ENCODE results near the gene HNRNPA2B1. TPM values are rescaled to one million over a fixed set of nuclear protein-coding genes. Genes with fewer than 3 reads are reported as not detected.
A peak's percentile ranks its signal among the peaks of the same experiment; 100 is the strongest.

Gene HNRNPA2B1
- total and polyA plus RNA-seq, 7 donors, result 323 to 688 (median 482) TPM

- ATAC-seq, result no peak
- Histone ChIP-seq H3K4me3 (no peak overlapping the region), H3K27ac (no peak overlapping the region), H3K36me3 (ENCODE audit: insufficient read depth in 1 of 2, low read depth in 1 of 2) (no peaks in the 10 kb centered on the region), H3K4me1 (no peaks in the 10 kb centered on the region), H3K9me3 (no peaks in the 10 kb centered on the region), H3K27me3 (ENCODE audit: insufficient read depth in 3 of 3, low read length in 2 of 3) (peaks cover 0 to 3% (median 0%) of the 10 kb centered on the region in 3 donors)
- 89% methylated on average over 2 of the region's 2 CpGs for WGBS, 3 donors
- intact Hi-C loops (cut with DNase I), result no loop called here
- no peak for DNase-seq
- no peak for TF ChIP-seq CTCF (IDR thresholded peaks at IDR 0.05)
Observed at GRCh38 chr7:26160896-26161295, 39.6 kb downstream of the HNRNPA2B1 start.

- no peak for TF ChIP-seq CTCF (IDR thresholded peaks at IDR 0.05)
- no peaks in the 10 kb centered on the region for H3K4me1 ChIP-seq
Observed at GRCh38 chr7:26159243-26159642, 41.3 kb downstream of the HNRNPA2B1 start.

GRCh38 chr7:26157520-26158105, 42.9 kb downstream of the HNRNPA2B1 start:
- no peak for ATAC-seq
- intact Hi-C loops (cut with DNase I), result no loop called here
- WGBS, 3 donors, result 74 to 79% (median 77%) methylated on average over 4 of the region's 4 CpGs
- Histone ChIP-seq H3K27me3 (ENCODE audit: insufficient read depth in 3 of 3, low read length in 2 of 3) (peaks cover 0 to 35% (median 6%) of the 10 kb centered on the region in 3 donors), H3K4me3 (no peak overlapping the region), H3K27ac (no peak overlapping the region), H3K4me1 (no peaks in the 10 kb centered on the region), H3K9me3 (no peaks in the 10 kb centered on the region), H3K36me3 (ENCODE audit: insufficient read depth in 1 of 2, low read depth in 1 of 2) (no peaks in the 10 kb centered on the region)
- no peak for TF ChIP-seq CTCF (IDR thresholded peaks at IDR 0.05)
- DNase-seq, result no peak

More at GRCh38 chr7:26159243-26159642, 41.3 kb downstream of the HNRNPA2B1 start:
- WGBS, 3 donors, result 56 to 73% (median 68%) methylated on average over 2 of the region's 2 CpGs
- intact Hi-C loops (cut with DNase I), result no loop called here
- peaks cover 0 to 20% (median 3%) of the 10 kb centered on the region in 3 donors for H3K27me3 ChIP-seq (ENCODE audit: insufficient read depth in 3 of 3, low read length in 2 of 3)
- no peak overlapping the region for H3K4me3 ChIP-seq
- H3K27ac ChIP-seq, result no peak overlapping the region
- H3K36me3 ChIP-seq (ENCODE audit: insufficient read depth in 1 of 2, low read depth in 1 of 2), result no peaks in the 10 kb centered on the region
- no peaks in the 10 kb centered on the region for H3K9me3 ChIP-seq
- DNase-seq (no peak), ATAC-seq (no peak)

GRCh38 chr7:26156451-26157420, 43.8 kb downstream of the HNRNPA2B1 start:
- no peak for TF ChIP-seq CTCF (IDR thresholded peaks at IDR 0.05)
- Histone ChIP-seq H3K4me1 (no peaks in the 10 kb centered on the region), H3K9me3 (no peaks in the 10 kb centered on the region), H3K4me3 (peak overlapping the region; percentile 11), H3K27me3 (ENCODE audit: insufficient read depth in 3 of 3, low read length in 2 of 3) (peaks cover 0 to 44% (median 12%) of the 10 kb centered on the region in 3 donors), H3K27ac (no peak overlapping the region), H3K36me3 (ENCODE audit: insufficient read depth in 1 of 2, low read depth in 1 of 2) (no peaks in the 10 kb centered on the region)
- no peak for ATAC-seq
- intact Hi-C loops (cut with DNase I), result no loop called here
- 70 to 76% (median 73%) methylated on average over 20 of the region's 20 CpGs for WGBS, 3 donors
- DNase-seq, result no peak

Measured in psoas muscle (tissue), 8 donors.